K562 (cell line): ENCODE data around the gene ZFYVE16. TPM values are rescaled to one million over a fixed set of nuclear protein-coding genes. Genes with fewer than 3 reads are reported as not detected.

Experiments used
- ATAC-seq: fragments of 200-7000 bp; cut with Tn5 transposase; 3 replicates; pipeline ENCODE4 v1.9.1; 2020; ENCODE audit warnings: moderate library complexity
- BruUV-seq: library from RNA; stranded (reverse); fragments of 400-500 nt; replicated peaks from 2 replicates; lab custom pipeline; 2021; lab: Mats Ljungman, UMichigan
- CTCF ChIA-PET: fragments of 300-600 bp; formaldehyde crosslinking; extraction: SDS; loops from one replicate; lab custom pipeline; 2021; ENCODE audit warnings: low intra/inter-chr PET ratio; lab: Yijun Ruan, JAX
- POLR2A ChIA-PET: fragments of 300-600, 350-650 bp; sonication (Branson Sonifier 250); formaldehyde crosslinking; extraction: SDS; loops from one replicate; lab custom pipeline; 2021; ENCODE audit warnings: antibody characterized with exemption, inconsistent platforms; lab: Yijun Ruan, JAX
- DNase-seq, 4 experiments: peaks; one replicate each; pipeline versions ENCODE4 v3.0.0 to v3.0.0-alpha.2; 2011 to 2018; ENCODE audit warnings: low spot score in 3 of 4, mixed read lengths in 3 of 4; ENCODE audit errors: extremely low read depth in 1 of 4
- FAIRE-seq: peaks from 2 replicates; lab custom pipeline; 2011; peaks lifted over from hg19 to GRCh38; lab: Jason Lieb, UNC
- H2AFZ ChIP-seq: 2 replicates; pipeline ENCODE4 v1.6.0; 2011; ENCODE audit warnings: low read depth, low read length, control low read depth, inconsistent platforms
- H3K27ac ChIP-seq: fragments of 200-600 bp; 3 replicates; pipeline ENCODE4 v1.8.0; 2011; ENCODE audit warnings: low read depth, mild to moderate bottlenecking, control low read depth, inconsistent platforms, low read length, moderate library complexity, mixed read lengths; ENCODE audit errors: extremely low read depth
- H3K27me3 ChIP-seq, 2 experiments: fragments of 300-600 bp in 1 of 2; 2 replicates in 1 of 2; 3 replicates in 1 of 2; pipeline versions ENCODE4 v1.6.0 to v1.8.0; 2011; ENCODE audit warnings: inconsistent platforms in 2 of 2, low read length in 2 of 2, mild to moderate bottlenecking in 1 of 2, mixed read lengths in 1 of 2, moderate library complexity in 1 of 2; ENCODE audit not compliant: control insufficient read depth in 2 of 2, insufficient read depth in 2 of 2
- H3K36me3 ChIP-seq: fragments of 300-600 bp; 3 replicates; pipeline ENCODE4 v1.8.0; 2011; ENCODE audit warnings: mild to moderate bottlenecking, low read length, inconsistent platforms; ENCODE audit not compliant: control insufficient read depth, insufficient read depth
- H3K4me1 ChIP-seq, 2 experiments: fragments of 200-600 bp in 1 of 2; replicated peaks in 1 of 2; 2 replicates in 1 of 2; 3 replicates in 1 of 2; pipeline versions ENCODE4 v1.5.1 to v1.8.0; 2011; ENCODE audit warnings: inconsistent platforms in 2 of 2, low read length in 2 of 2, mild to moderate bottlenecking in 1 of 2, mixed read lengths in 1 of 2, moderate library complexity in 1 of 2; ENCODE audit not compliant: control insufficient read depth in 2 of 2, insufficient read depth in 2 of 2
- H3K4me2 ChIP-seq: 2 replicates; pipeline ENCODE4 v1.6.1; 2011; ENCODE audit warnings: low read length, control low read depth, inconsistent platforms, mixed read lengths; ENCODE audit not compliant: insufficient read depth
- H3K4me3 ChIP-seq: fragments of 200-600 bp; sonication (generic), shearing (Covaris generic); 2 replicates; pipeline ENCODE4 v1.5.1; 2016; ENCODE audit warnings: control low read depth, inconsistent platforms
- H3K79me2 ChIP-seq: fragments of 200-600 bp; 3 replicates; pipeline ENCODE4 v1.8.0; 2011; ENCODE audit warnings: low read length, inconsistent platforms; ENCODE audit not compliant: control insufficient read depth, insufficient read depth
- H3K9ac ChIP-seq, 2 experiments: 2 replicates each; pipeline versions ENCODE4 v1.6.0 to v1.6.1; 2011; ENCODE audit warnings: low read depth in 2 of 2, low read length in 2 of 2, control low read depth in 1 of 2, inconsistent platforms in 1 of 2, mild to moderate bottlenecking in 1 of 2, mixed read lengths in 1 of 2; ENCODE audit not compliant: insufficient read depth in 1 of 2
- H3K9me1 ChIP-seq: one replicate; pipeline ENCODE4 v1.6.0; 2011; ENCODE audit warnings: inconsistent platforms, mild to moderate bottlenecking, low read length, moderate library complexity; ENCODE audit not compliant: control insufficient read depth, insufficient read depth
- H3K9me3 ChIP-seq: replicated peaks from 2 replicates; pipeline ENCODE4 v1.5.1; 2011; ENCODE audit warnings: low read depth, low read length, inconsistent platforms; ENCODE audit not compliant: control insufficient read depth, insufficient read depth
- H4K20me1 ChIP-seq: replicated peaks from 2 replicates; pipeline ENCODE4 v1.6.1; 2011; ENCODE audit warnings: low read length, inconsistent platforms, mixed read lengths; ENCODE audit not compliant: control insufficient read depth, insufficient read depth
- CHD2 ChIP-seq: IDR thresholded peaks from 2 replicates; pipeline ENCODE4 v1.6.1; 2011; ENCODE audit warnings: low read depth, low read length
- GABPA ChIP-seq: fragments of 200-800 bp; sonication (Bioruptor generic); conservative IDR thresholded peaks from 2 replicates; pipeline ENCODE4 v1.6.1; 2016; ENCODE audit warnings: low read depth, missing genetic modification characterization, missing compliant biosample characterization
- HDAC2 ChIP-seq: fragments of 450-650 bp; IDR thresholded peaks from 2 replicates; pipeline ENCODE4 v1.6.1; 2016; ENCODE audit warnings: mild to moderate bottlenecking
- HMG20B ChIP-seq: fragments of 250-450 bp; sonication (Bioruptor Pico); IDR thresholded peaks from 2 replicates; pipeline ENCODE4 v1.5.0; 2021; ENCODE audit warnings: mild to moderate bottlenecking
- KDM5B ChIP-seq: fragments of 200-600 bp; sonication (generic); IDR thresholded peaks from 2 replicates; pipeline ENCODE4 v1.6.1; 2012; ENCODE audit warnings: low read depth, mild to moderate bottlenecking, moderate library complexity, low read length, control low read depth, inconsistent platforms; ENCODE audit not compliant: insufficient replicate concordance
- MCM2 ChIP-seq: fragments of 450-650 bp; IDR thresholded peaks from 2 replicates; pipeline ENCODE4 v1.6.1; 2017; ENCODE audit warnings: low read depth, mild to moderate bottlenecking
- MED1 ChIP-seq: sonication (generic); formaldehyde crosslinking; IDR thresholded peaks from 2 replicates; pipeline ENCODE4 v1.8.1; 2023; ENCODE audit warnings: missing genetic modification reagents, borderline replicate concordance
- MTA3 ChIP-seq: fragments of 450-650 bp; formaldehyde crosslinking; IDR thresholded peaks from 2 replicates; pipeline ENCODE4 v1.6.1; 2017; ENCODE audit warnings: mild to moderate bottlenecking, borderline replicate concordance
- NEUROD1 ChIP-seq: fragments of 150-350 bp; IDR thresholded peaks from 2 replicates; pipeline ENCODE4 v1.6.1; 2014; ENCODE audit warnings: borderline replicate concordance, low read length, low read depth; ENCODE audit not compliant: partially characterized antibody
- OTX1 ChIP-seq: fragments of 450-650 bp; formaldehyde crosslinking; IDR thresholded peaks from 2 replicates; pipeline ENCODE4 v1.4.0; 2022; ENCODE audit warnings: mild to moderate bottlenecking
- POLR2AphosphoS5 ChIP-seq: IDR thresholded peaks from 2 replicates; pipeline ENCODE4 v1.6.1; 2011; ENCODE audit warnings: mild to moderate bottlenecking, low read depth, low read length, moderate library complexity; ENCODE audit not compliant: control insufficient read depth, insufficient read depth
- ZNF197 ChIP-seq: fragments of 200-800 bp; sonication (Bioruptor generic); IDR thresholded peaks from 2 replicates; pipeline ENCODE4 v1.6.1; 2016; ENCODE audit warnings: low read depth, missing genetic modification characterization, missing compliant biosample characterization
- ZNF707 ChIP-seq: fragments of 250-450 bp; sonication (Bioruptor Pico); conservative IDR thresholded peaks from 2 replicates; pipeline ENCODE4 v1.8.0; 2022; ENCODE audit warnings: inconsistent platforms, mild to moderate bottlenecking, moderate library complexity
- ZNF717 ChIP-seq: fragments of 250-450 bp; sonication (Bioruptor Pico); IDR thresholded peaks from 2 replicates; pipeline ENCODE4 v1.5.0; 2021
- in situ Hi-C: fragments of 300-500 bp; cut with MboI; formaldehyde crosslinking; loops from 4 replicates; pipeline ENCODE4 v1.15.0; 2018; ENCODE audit warnings: inconsistent platforms, mixed read lengths
- intact Hi-C: fragments of 100-400 bp; cut with micrococcal nuclease; formaldehyde crosslinking; loops from 2 replicates; pipeline ENCODE4 v1.14.2; 2022
- polyA plus RNA-seq, 8 experiments: library from polyadenylated mRNA; depleted of rRNA in 4 of 8; stranded (reverse) in 5 of 8; unstranded in 3 of 8; fragments of >200 nt; fragmentation: Nextera tagmentation in 2 of 8; fragmentation: Illumina TruSeq in 1 of 8; extraction: Ambion mirVana in 2 of 8; extraction: Trizol in 1 of 8; gene quantifications; 2 replicates each; pipeline versions ENCODE4 v1.2.1 to v1.2.3, GENCODE V29; 2011 to 2014; ENCODE audit warnings: inconsistent platforms in 1 of 8, missing spikeins in 1 of 8
- total RNA-seq, 7 experiments: library from RNA; depleted of rRNA in 6 of 7; stranded (reverse); fragments of >200 nt in 6 of 7; fragmentation: Illumina TruSeq in 2 of 7; extraction: Trizol in 2 of 7; gene quantifications; 2 replicates each; pipeline versions ENCODE4 v1.2.1 to v1.2.3, GENCODE V29; 2011 to 2021; ENCODE audit warnings: low replicate concordance in 1 of 7
- TF ChIP-seq, protein P1 (sequence below), 2 experiments: fragments of 450-650 bp; IDR thresholded peaks; 2 replicates each; pipeline ENCODE4 v1.6.1; 2016
- TF ChIP-seq, protein P2 (sequence below): fragments of 250-450 bp; sonication (Bioruptor Pico); IDR thresholded peaks from 2 replicates; pipeline ENCODE4 v1.8.0; 2021; ENCODE audit warnings: mild to moderate bottlenecking, moderate library complexity
- TF ChIP-seq, protein P3 (sequence below), 2 experiments: IDR thresholded peaks; 2 replicates each; pipeline ENCODE4 v1.6.1; 2011; ENCODE audit warnings: borderline replicate concordance in 1 of 2, control low read depth in 1 of 2, low read depth in 1 of 2, low read length in 1 of 2, mild to moderate bottlenecking in 1 of 2, mixed read lengths in 1 of 2, moderate library complexity in 1 of 2; ENCODE audit not compliant: insufficient read depth in 1 of 2, insufficient read length in 1 of 2, poor library complexity in 1 of 2, severe bottlenecking in 1 of 2; ENCODE audit errors: extremely low read depth in 1 of 2
- TF ChIP-seq, protein P4 (sequence below): fragments of 450-650 bp; formaldehyde crosslinking; IDR thresholded peaks from 2 replicates; pipeline ENCODE4 v1.4.0; 2020; ENCODE audit warnings: mild to moderate bottlenecking, moderate library complexity

Gene ZFYVE16
- total and polyA plus RNA-seq, 9 of the 15 experiments (the other 6 are each of a cell fraction or from before 2014, with no cell fraction given), result 6.0 to 18.9 (median 12.5) TPM

DNA sequence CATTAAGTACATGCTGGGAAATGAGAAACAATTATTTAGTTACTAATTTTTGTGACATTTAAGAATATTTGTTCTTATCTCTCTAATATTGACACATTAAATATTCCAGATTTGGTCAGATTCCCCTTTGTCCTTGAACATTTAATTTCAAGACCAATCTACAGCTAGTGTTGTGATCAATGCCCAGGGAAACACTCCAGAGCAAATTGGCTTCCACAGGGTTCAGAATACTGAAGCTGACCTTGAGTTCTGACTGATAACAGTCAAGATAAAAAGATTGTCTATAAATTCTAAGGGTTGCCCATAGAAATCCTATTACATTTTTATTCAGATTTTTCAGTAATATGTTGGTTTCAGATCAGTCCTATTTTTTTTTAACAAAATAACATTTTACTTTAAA, 31.3 kb downstream of the ZFYVE16 start:
- in situ Hi-C loops, result no loop called here
- Histone ChIP-seq H4K20me1 (no peaks in the 10 kb centered on the region), H3K79me2 (no peaks in the 10 kb centered on the region), H3K9ac (no peak overlapping the region), H2AFZ (no peak overlapping the region), H3K4me3 (no peak overlapping the region), H3K9me3 (no peaks in the 10 kb centered on the region), H3K4me1 (no peaks in the 10 kb centered on the region), H3K9me1 (no peaks in the 10 kb centered on the region), H3K36me3 (peaks cover 20% of the 10 kb centered on the region; the same call in 1 of the 3 replicates), H3K27ac (no peak overlapping the region), H3K4me2 (no peak overlapping the region), H3K27me3 (no peaks in the 10 kb centered on the region)
- DNase-seq, result no peak
- ATAC-seq, result no peak
- intact Hi-C loops, result no loop called here
- TF ChIP-seq, protein P1, sequence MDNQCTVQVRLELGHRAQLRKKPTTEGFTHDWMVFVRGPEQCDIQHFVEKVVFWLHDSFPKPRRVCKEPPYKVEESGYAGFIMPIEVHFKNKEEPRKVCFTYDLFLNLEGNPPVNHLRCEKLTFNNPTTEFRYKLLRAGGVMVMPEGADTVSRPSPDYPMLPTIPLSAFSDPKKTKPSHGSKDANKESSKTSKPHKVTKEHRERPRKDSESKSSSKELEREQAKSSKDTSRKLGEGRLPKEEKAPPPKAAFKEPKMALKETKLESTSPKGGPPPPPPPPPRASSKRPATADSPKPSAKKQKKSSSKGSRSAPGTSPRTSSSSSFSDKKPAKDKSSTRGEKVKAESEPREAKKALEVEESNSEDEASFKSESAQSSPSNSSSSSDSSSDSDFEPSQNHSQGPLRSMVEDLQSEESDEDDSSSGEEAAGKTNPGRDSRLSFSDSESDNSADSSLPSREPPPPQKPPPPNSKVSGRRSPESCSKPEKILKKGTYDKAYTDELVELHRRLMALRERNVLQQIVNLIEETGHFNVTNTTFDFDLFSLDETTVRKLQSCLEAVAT (IDR thresholded peaks at IDR 0.05), result no peak
- TF ChIP-seq CHD2, result no peak
- TF ChIP-seq GABPA (tag), result no peak
- TF ChIP-seq ZNF717 (CRISPR knock-in tag), result no peak
- TF ChIP-seq, protein P2, sequence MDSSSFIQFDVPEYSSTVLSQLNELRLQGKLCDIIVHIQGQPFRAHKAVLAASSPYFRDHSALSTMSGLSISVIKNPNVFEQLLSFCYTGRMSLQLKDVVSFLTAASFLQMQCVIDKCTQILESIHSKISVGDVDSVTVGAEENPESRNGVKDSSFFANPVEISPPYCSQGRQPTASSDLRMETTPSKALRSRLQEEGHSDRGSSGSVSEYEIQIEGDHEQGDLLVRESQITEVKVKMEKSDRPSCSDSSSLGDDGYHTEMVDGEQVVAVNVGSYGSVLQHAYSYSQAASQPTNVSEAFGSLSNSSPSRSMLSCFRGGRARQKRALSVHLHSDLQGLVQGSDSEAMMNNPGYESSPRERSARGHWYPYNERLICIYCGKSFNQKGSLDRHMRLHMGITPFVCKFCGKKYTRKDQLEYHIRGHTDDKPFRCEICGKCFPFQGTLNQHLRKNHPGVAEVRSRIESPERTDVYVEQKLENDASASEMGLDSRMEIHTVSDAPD (CRISPR knock-in tag), result no peak
- TF ChIP-seq ZNF197, result no peak
- no peak for TF ChIP-seq POLR2AphosphoS5
- TF ChIP-seq, protein P3, sequence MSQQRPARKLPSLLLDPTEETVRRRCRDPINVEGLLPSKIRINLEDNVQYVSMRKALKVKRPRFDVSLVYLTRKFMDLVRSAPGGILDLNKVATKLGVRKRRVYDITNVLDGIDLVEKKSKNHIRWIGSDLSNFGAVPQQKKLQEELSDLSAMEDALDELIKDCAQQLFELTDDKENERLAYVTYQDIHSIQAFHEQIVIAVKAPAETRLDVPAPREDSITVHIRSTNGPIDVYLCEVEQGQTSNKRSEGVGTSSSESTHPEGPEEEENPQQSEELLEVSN (IDR thresholded peaks at IDR 0.05; ENCODE audit: borderline replicate concordance in 1 of 2, extremely low read depth in 1 of 2, insufficient read depth in 1 of 2, insufficient read length in 1 of 2, low read depth in 1 of 2, low read length in 1 of 2, poor library complexity in 1 of 2, severe bottlenecking in 1 of 2), result no peak
- TF ChIP-seq OTX1 (CRISPR knock-in tag), result no peak
- TF ChIP-seq ZNF707, result no peak
- TF ChIP-seq, protein P4, sequence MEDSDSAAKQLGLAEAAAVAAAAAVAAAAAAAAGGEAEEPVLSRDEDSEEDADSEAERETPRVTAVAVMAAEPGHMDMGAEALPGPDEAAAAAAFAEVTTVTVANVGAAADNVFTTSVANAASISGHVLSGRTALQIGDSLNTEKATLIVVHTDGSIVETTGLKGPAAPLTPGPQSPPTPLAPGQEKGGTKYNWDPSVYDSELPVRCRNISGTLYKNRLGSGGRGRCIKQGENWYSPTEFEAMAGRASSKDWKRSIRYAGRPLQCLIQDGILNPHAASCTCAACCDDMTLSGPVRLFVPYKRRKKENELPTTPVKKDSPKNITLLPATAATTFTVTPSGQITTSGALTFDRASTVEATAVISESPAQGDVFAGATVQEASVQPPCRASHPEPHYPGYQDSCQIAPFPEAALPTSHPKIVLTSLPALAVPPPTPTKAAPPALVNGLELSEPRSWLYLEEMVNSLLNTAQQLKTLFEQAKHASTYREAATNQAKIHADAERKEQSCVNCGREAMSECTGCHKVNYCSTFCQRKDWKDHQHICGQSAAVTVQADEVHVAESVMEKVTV (CRISPR knock-in tag), result no peak
- no peak for TF ChIP-seq MTA3
- TF ChIP-seq MCM2, result no peak
- TF ChIP-seq NEUROD1, result no peak
- TF ChIP-seq KDM5B, result no peak
- TF ChIP-seq HDAC2, result no peak
- no peak for TF ChIP-seq MED1 (CRISPR knock-in tag)
- TF ChIP-seq HMG20B, result no peak
- FAIRE-seq, result no peak
- ChIA-PET CTCF (no interaction called here), POLR2A (no interaction called here)
- no TSS peak for BruUV-seq
